HG02571 (cell line): ENCODE data around the gene MTCL3.
A peak's percentile ranks its signal among the peaks of the same experiment; 100 is the strongest.

ENCODE experiments used
- ATAC-seq: cut with Tn5 transposase; IDR thresholded peaks from one replicate; pipeline ENCODE4 v1.9.1; 2021; ENCODE audit warnings: mild to moderate bottlenecking, moderate library complexity; ENCODE audit not compliant: unreplicated experiment

Gene MTCL3

DNA sequence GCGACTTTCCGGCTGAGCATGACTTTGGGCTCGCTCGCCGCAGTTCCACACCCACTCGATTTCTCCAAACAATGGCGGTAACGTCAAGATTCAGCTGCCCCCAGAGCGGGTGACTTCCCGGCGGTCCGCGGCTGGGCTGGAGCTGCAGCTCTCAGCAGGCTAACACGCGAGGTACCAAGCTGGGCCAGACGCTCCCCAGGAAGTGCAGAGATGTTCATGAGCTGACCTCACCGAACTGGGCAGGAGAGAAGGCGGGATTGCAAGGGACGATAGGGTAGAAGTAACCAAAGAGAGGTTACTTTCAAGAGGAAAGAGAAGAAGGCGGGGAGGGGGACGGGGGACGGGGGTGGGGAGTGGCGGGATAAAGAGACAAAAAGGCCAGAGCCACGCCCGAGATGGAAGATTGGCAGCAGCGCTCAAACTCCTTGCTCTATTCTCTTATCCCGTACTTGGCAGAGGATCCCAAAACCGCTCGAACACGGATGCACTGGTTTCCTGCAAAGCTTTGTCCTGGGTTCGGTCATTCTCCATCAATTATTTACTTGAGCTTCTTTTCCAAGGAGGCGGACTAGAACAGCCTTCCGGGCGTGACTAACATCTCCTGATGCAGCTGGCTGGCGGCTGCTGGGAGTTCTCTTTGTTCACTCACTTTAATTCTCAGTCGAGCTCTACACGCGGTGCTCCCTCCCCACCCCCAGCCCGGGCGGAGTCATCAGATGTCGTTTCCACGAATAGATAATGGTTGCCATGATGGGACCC lies at the start of gene MTCL3:
TSS of gene MTCL3 (minus strand) at position 626 of the 759 bp plus-strand sequence.
- no peak for ATAC-seq

DNA sequence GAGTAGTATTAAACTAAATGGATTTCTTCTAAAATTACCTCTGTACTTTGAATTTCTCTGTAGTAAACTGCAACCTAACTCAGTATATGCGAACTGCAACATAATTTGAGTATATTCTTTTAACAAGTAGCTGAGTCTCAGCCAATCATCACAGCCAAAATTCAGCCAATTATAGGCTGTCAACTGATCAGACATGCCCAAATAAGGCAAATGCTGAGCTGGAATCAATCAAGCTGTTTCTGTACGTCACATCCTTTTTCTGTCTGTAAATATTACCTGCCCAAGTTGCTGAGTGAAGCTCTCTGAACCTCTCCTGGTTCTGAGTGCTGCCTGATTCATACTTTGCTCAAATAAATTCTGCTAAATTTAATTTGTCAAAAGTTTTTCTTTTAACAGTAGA lies 48.3 kb upstream of the MTCL3 start:
- ATAC-seq: no peak

GRCh38 chr6:127566651-127567050 lies 47.5 kb upstream of the MTCL3 start:
- no peak for ATAC-seq

DNA sequence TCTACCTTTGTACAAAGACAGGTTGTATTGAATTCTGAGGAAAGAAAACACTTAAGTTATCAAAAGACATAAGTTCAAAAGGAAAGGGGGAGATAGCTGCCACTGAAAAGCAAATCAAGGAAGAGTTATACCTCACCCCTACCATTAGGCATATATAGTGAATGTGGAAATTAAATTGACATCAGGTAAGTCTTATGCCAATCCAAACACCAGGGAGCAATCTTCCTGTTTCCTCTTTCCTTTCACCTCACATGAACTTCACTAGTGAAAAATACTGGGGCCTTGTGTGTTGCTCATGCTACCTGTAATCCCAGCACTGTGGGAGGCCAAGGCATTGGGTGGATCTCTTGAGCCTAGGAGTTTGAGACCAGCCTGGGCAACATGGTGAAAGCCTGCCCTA lies 47.0 kb upstream of the MTCL3 start:
- ATAC-seq: no peak

GRCh38 chr6:127564761-127565160 lies 45.6 kb upstream of the MTCL3 start:
- ATAC-seq: no peak

GRCh38 chr6:127561660-127562059 lies 42.5 kb upstream of the MTCL3 start:
- ATAC-seq: no peak

- ATAC-seq: no peak
Observed at GRCh38 chr6:127554435-127555006, 35.4 kb upstream of the MTCL3 start.

DNA sequence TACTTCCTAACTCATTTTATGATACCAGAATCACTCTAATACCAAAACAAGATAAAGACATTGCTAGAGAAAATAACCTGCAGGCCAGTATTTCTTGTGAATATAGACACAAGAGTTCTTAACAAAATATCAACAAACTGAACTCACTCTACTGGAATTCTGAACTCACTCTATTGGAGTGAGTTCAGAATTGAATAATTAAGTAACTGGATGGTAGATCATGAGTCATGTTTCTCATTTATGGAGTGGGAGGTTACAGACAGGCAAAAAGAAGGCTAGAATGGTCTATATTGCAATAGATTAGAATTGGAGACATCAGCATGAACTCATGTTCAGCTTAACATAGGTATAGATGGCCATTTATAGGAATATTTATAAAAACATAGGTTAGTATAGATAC lies 31.3 kb upstream of the MTCL3 start:
- no peak for ATAC-seq

DNA sequence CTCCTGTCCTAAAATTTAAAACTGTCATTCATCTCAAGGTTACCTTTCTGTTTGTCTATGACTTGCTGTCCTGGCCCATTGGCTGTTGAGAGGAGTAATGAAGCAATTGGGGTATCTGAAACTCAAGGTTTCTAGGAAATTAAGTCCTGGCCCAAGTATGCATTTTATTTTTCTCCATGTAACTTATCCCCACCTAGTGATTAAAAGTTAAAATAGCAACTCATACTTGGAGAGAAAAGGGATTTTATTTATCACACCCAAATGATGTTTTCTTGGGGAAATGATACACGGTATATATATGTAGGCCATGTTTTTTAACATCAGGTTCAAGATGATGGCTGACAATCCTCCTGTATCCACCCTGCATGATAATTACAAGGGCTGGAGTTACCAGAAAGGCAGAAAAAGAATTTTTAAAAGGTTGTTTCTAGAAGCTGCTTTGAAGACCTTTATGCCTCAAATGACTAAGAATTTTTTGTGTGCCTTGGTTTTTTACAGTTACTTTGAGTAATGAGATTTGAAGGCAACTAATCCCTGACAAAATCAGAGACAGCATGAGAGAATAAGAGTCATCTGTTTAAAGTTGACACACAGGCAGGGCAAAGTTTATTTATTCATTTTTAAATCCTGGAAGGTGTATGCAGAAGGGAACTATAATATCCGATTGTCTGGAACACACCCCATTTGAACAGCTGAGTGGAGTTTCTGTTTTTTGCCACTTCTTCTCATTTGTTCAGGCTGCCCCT lies 28.9 kb upstream of the MTCL3 start:
- no peak for ATAC-seq

GRCh38 chr6:127547215-127547614 lies 28.1 kb upstream of the MTCL3 start:
- ATAC-seq: no peak

- ATAC-seq: no peak
Observed at GRCh38 chr6:127539272-127539671, 20.1 kb upstream of the MTCL3 start.

- no peak for ATAC-seq
Observed at GRCh38 chr6:127538750-127539264, 19.7 kb upstream of the MTCL3 start.

- no peak for ATAC-seq
Observed at GRCh38 chr6:127533736-127534135, 14.6 kb upstream of the MTCL3 start.

GRCh38 chr6:127533011-127533410 lies 13.9 kb upstream of the MTCL3 start:
- ATAC-seq: no peak

DNA sequence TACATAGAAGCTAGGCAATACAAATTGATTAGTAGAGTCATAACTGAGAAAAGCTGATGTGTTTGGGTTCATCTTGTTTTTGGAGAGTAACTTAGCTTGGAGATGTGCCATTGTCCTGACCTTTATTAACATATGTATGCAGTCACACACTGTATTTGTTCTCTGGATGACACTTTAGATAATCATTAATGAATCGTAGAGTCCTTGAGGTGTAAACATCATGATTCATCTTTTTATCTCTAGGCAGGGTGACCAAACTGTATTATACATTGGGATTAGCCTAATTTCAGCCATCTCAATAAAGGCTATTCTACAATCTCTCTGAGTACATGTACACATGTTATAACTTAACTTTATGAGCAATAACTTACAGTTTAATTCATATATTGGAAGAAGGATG lies 3.6 kb upstream of the MTCL3 start:
- no peak for ATAC-seq

- ATAC-seq: no peak
Observed at GRCh38 chr6:127520066-127520465, 931 bp upstream of the MTCL3 start.

DNA sequence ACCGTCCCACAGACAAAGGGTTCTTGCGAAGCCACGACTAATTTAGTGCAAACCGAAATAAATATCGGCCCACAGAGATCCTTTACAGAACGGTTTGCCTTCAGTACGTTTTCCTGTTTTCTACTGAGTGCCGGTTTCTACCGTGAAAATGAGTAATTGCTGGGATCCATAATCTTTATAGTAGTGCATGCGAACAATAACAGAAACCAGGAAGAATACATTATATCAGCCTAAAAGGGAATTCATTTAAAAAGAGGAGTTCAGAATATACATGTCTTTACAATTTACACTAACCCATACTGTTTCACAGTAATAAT lies 292 bp upstream of the MTCL3 start:
- no peak for ATAC-seq

- no peak for ATAC-seq
Observed at GRCh38 chr6:127518191-127518709, 885 bp downstream of the MTCL3 start.

DNA sequence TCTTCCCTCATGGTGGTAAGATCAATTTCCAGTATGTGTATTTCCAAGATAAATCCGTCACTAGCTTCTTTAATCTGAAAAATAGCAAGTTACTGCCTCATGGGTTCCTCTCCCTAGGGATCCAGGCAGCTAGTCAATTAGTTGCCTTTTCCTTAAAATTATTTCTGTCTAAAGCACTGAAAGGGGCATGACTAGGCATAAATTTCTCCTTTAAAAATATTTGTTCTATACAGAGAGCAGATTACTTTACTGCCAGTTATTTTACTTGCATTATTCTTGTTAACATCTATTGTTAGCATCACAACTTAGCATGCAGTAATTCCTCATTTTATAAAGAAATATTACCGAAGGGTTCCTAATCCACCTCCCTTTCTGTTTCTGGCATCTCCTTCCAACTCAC lies 1.4 kb downstream of the MTCL3 start:
- no peak for ATAC-seq

DNA sequence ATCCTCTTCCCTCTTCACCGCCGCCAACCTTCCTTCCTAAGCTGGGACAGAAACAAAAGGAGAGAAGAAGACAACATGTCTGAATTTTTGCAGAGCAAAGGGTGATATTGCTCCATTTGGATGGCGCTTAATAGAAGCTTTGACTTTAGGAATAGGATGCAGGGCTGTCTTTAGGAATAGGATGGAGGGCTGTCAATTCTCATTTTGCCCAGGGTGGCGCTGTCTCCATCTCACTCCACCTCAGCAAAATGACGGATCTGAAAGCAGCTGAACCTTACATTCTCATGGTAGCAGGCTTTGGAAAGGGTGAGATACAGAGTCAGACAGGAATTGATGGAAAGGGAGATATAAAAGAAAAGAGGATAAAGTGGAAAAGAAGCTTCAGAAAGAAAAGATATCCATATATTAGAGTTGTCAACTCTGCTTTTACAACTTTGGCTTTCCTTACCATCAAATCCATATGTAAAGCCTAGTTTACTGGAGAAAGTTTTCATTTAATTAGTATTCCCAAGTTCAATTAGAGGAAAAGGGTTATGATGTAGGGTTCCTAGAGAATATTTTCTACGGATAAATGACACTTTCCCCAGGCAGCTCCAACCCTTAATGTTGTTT lies 2.4 kb downstream of the MTCL3 start:
- peak; percentile 67 for ATAC-seq
